Thoracic aorta (tissue), 2 donors: ENCODE data around the gene OGDH. TPM values are rescaled to one million over a fixed set of nuclear protein-coding genes. Genes with fewer than 3 reads are reported as not detected.
"Not testable (repeated sequence)": the region's sequence is repeated elsewhere in the genome, so short reads cannot be mapped to it uniquely, and the experiment has no call there.

Experiments used
- ATAC-seq: fragments of 150-250 bp; one replicate; pipeline ENCODE4 v1.8.0; 2017; ENCODE audit warnings: low read depth; ENCODE audit not compliant: insufficient number of reproducible peaks, low FRiP score
- DNase-seq: peaks from one replicate; pipeline ENCODE4 v3.0.0-alpha.2; 2020; ENCODE audit warnings: low spot score
- H3K27ac ChIP-seq, 2 donors: fragments of 200-600 bp; sonication (generic); 1 replicate in 1 of 2; 2 replicates in 1 of 2; pipeline ENCODE4 v1.5.1; 2016; ENCODE audit warnings: mild to moderate bottlenecking in 2 of 2, moderate library complexity in 2 of 2
- H3K27me3 ChIP-seq: fragments of 200-600 bp; sonication (generic); replicated peaks from 2 replicates; pipeline ENCODE4 v1.6.0; 2016; ENCODE audit warnings: mild to moderate bottlenecking; ENCODE audit not compliant: insufficient read depth
- H3K36me3 ChIP-seq: fragments of 200-600 bp; sonication (generic); one replicate; pipeline ENCODE4 v1.5.1; 2016
- H3K4me1 ChIP-seq, 2 donors: fragments of 200-600 bp; sonication (generic); 1 replicate in 1 of 2; 2 replicates in 1 of 2; pipeline versions ENCODE4 v1.5.1 to v1.6.0; 2016; ENCODE audit warnings: low read depth in 2 of 2, mild to moderate bottlenecking in 1 of 2; ENCODE audit not compliant: control insufficient read depth in 1 of 2
- H3K4me3 ChIP-seq: fragments of 200-600 bp; sonication (generic); 2 replicates; pipeline ENCODE4 v1.5.1; 2016; ENCODE audit warnings: mild to moderate bottlenecking
- H3K9me3 ChIP-seq: fragments of 200-600 bp; sonication (generic); 2 replicates; pipeline ENCODE4 v1.5.1; 2016
- CTCF ChIP-seq: fragments of 200-600 bp; sonication (generic); IDR thresholded peaks from one replicate; pipeline ENCODE4 v1.5.1; 2019; ENCODE audit warnings: antibody characterized with exemption
- total RNA-seq, 2 donors: library from RNA; depleted of rRNA; stranded (reverse); fragments of >200 nt; gene quantifications; one replicate each; pipeline versions ENCODE4 v1.1.0 to v1.2.3, GENCODE V29; 2016

OGDH gene
- total RNA-seq, 2 donors from 2014 or later, result 80.8 to 99.2 TPM

GRCh38 chr7:44727158-44727936, 120.9 kb downstream of the OGDH start:
- Histone ChIP-seq H3K9me3 (no peaks in the 10 kb centered on the region), H3K27me3 (no peaks in the 10 kb centered on the region), H3K27ac (peak overlapping the region in 1 of 2 donors; percentile 7), H3K4me3 (no peak overlapping the region), H3K4me1 (no peaks in the 10 kb centered on the region), H3K36me3 (no peaks in the 10 kb centered on the region)
- DNase-seq, result no peak
- no peak for ATAC-seq
- no peak for TF ChIP-seq CTCF

GRCh38 chr7:44727937-44728262, 121.5 kb downstream of the OGDH start:
- Histone ChIP-seq H3K36me3 (no peaks in the 10 kb centered on the region), H3K9me3 (no peaks in the 10 kb centered on the region), H3K27ac (no peak overlapping the region), H3K27me3 (no peaks in the 10 kb centered on the region), H3K4me1 (no peaks in the 10 kb centered on the region), H3K4me3 (no peak overlapping the region)
- no peak for TF ChIP-seq CTCF
- no peak for DNase-seq
- no peak for ATAC-seq

- H3K27ac ChIP-seq, result no peak overlapping the region
- ATAC-seq (no peak), DNase-seq (no peak)
- no peaks in the 10 kb centered on the region for H3K9me3 ChIP-seq
- no peak overlapping the region for H3K4me3 ChIP-seq
- H3K4me1 ChIP-seq, result no peaks in the 10 kb centered on the region
- no peak for TF ChIP-seq CTCF
- no peaks in the 10 kb centered on the region for H3K36me3 ChIP-seq
- no peaks in the 10 kb centered on the region for H3K27me3 ChIP-seq
These were observed 123.6 kb downstream of the OGDH start for GRCh38 chr7:44729949-44730590.

GRCh38 chr7:44732971-44733370, 126.5 kb downstream of the OGDH start:
- not testable (repeated sequence) for H3K9me3 ChIP-seq, H3K4me3 ChIP-seq, H3K27me3 ChIP-seq, H3K4me1 ChIP-seq, H3K27ac ChIP-seq, DNase-seq, H3K36me3 ChIP-seq, ATAC-seq

GRCh38 chr7:44733708-44734481, 127.5 kb downstream of the OGDH start:
- Histone ChIP-seq H3K27me3 (no peaks in the 10 kb centered on the region), H3K36me3 (no peaks in the 10 kb centered on the region), H3K27ac (no peak overlapping the region), H3K9me3 (no peaks in the 10 kb centered on the region), H3K4me1 (no peaks in the 10 kb centered on the region), H3K4me3 (no peak overlapping the region)
- ATAC-seq (no peak), DNase-seq (no peak)
- no peak for TF ChIP-seq CTCF
